ENCODE data around the gene C2. TPM values are rescaled to one million over a fixed set of nuclear protein-coding genes. Genes with fewer than 3 reads are reported as not detected.

The C2 gene
- total RNA-seq, 6 experiments from 2014 or later = 0.24 to 0.43 (median 0.43) TPM; not detected in 2

DNA sequence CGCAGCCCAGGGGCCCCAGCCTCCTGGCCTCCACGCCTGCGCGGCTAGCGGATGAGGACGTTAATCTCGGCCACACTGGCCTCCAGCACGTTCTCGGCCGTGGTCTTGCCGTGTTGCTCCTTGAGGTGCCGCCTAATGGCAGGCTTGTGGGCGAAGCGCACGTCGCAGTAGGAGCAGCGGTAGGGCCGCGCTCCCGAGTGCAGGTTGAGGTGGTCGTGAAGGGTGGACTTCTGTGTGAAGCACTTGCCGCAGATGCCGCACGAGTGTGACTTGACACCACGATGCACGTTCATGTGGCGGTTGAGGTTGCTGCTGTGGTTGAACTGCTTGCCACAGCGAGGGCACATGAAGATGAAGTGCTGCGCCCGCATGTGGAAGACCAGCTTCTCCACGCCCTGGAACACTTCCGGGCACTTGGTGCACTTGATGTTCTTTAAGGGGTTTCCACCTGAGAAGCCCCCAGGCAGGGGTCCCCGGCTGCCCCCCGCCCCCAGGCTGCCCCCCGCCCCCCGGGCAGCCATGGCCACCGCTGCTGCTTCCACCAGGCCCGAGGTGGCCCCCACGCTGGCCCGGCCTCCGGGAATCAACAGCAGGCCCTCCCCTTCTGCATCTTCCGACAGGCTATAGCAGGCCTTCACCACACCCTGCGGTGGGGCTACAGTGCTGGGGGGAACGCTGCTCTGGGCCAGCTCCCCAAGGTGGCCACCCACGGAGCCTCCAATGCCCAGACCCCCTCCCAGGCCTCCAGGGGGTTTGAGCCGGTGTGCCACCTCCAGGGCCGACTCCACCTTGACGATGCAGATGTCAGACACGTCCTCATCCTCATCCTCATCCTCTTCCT lies 27.4 kb upstream of the C2 start:
- H3K36me3 Mint-ChIP-seq (ENCODE audit: low read depth) = no peaks in the 10 kb centered on the region
- TF ChIP-seq, protein P1, sequence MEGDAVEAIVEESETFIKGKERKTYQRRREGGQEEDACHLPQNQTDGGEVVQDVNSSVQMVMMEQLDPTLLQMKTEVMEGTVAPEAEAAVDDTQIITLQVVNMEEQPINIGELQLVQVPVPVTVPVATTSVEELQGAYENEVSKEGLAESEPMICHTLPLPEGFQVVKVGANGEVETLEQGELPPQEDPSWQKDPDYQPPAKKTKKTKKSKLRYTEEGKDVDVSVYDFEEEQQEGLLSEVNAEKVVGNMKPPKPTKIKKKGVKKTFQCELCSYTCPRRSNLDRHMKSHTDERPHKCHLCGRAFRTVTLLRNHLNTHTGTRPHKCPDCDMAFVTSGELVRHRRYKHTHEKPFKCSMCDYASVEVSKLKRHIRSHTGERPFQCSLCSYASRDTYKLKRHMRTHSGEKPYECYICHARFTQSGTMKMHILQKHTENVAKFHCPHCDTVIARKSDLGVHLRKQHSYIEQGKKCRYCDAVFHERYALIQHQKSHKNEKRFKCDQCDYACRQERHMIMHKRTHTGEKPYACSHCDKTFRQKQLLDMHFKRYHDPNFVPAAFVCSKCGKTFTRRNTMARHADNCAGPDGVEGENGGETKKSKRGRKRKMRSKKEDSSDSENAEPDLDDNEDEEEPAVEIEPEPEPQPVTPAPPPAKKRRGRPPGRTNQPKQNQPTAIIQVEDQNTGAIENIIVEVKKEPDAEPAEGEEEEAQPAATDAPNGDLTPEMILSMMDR (IDR thresholded peaks at IDR 0.05) = no peak
- H3K27me3 Mint-ChIP-seq (ENCODE audit: insufficient read depth) = peaks cover 8% of the 10 kb centered on the region
- no peaks in the 10 kb centered on the region for H3K9me3 Mint-ChIP-seq
- H3K27ac Mint-ChIP-seq = no peak overlapping the region
- peak overlapping the region; percentile 45; the same call in 1 of the 2 replicates for H3K4me3 Mint-ChIP-seq
- DNase-seq = no peak
- peaks cover 40% of the 10 kb centered on the region for H3K4me1 Mint-ChIP-seq (ENCODE audit: low read depth)

GRCh38 chr6:31900917-31901414 lies 26.6 kb upstream of the C2 start:
- Mint-ChIP-seq H3K4me1 (ENCODE audit: low read depth) (peaks cover 37% of the 10 kb centered on the region), H3K36me3 (ENCODE audit: low read depth) (no peaks in the 10 kb centered on the region), H3K4me3 (peak overlapping the region; percentile 87), H3K9me3 (no peaks in the 10 kb centered on the region), H3K27ac (0 out of 2 replicates have a peak overlapping the region, but pooled peaks have one; percentile 60), H3K27me3 (ENCODE audit: insufficient read depth) (peaks cover 8% of the 10 kb centered on the region)
- TF ChIP-seq, protein P1 (IDR thresholded peaks at IDR 0.05) = no peak
- no peak for DNase-seq

DNA sequence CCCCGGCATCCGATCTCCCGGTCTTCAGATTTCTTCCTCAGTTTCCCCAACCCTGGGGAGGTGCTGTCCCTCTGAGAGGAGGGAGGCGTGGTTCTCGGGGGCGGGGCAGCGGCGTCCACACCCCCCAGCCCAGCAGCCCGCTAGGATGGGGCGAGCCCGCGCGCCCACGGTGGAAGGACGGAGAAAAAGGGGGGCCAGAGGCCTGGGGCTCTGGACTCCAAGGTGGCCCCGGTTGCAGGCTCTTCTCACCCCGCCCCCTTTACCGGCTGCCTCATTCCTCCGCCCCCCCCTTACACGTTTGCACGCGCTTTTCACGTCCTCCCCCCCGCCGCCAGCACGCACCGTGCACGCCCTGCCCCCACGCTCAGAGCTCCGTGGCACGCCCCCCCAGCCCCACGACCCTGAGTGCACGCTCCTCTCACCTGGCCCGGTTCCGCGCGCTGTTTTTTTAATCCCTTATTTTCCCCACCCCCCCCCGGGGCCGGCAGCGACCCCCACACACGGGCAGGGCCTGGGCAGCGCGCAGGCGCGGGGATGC lies 26.0 kb upstream of the C2 start:
- peaks cover 37% of the 10 kb centered on the region for H3K4me1 Mint-ChIP-seq (ENCODE audit: low read depth)
- peak; percentile 19 for DNase-seq
- H3K27me3 Mint-ChIP-seq (ENCODE audit: insufficient read depth) = peaks cover 9% of the 10 kb centered on the region
- H3K27ac Mint-ChIP-seq = peak overlapping the region; percentile 60; the same call in 1 of the 2 replicates
- H3K4me3 Mint-ChIP-seq = peak overlapping the region; percentile 87
- TF ChIP-seq, protein P1 (IDR thresholded peaks at IDR 0.05) = no peak
- no peaks in the 10 kb centered on the region for H3K36me3 Mint-ChIP-seq (ENCODE audit: low read depth)
- H3K9me3 Mint-ChIP-seq = no peaks in the 10 kb centered on the region

DNA sequence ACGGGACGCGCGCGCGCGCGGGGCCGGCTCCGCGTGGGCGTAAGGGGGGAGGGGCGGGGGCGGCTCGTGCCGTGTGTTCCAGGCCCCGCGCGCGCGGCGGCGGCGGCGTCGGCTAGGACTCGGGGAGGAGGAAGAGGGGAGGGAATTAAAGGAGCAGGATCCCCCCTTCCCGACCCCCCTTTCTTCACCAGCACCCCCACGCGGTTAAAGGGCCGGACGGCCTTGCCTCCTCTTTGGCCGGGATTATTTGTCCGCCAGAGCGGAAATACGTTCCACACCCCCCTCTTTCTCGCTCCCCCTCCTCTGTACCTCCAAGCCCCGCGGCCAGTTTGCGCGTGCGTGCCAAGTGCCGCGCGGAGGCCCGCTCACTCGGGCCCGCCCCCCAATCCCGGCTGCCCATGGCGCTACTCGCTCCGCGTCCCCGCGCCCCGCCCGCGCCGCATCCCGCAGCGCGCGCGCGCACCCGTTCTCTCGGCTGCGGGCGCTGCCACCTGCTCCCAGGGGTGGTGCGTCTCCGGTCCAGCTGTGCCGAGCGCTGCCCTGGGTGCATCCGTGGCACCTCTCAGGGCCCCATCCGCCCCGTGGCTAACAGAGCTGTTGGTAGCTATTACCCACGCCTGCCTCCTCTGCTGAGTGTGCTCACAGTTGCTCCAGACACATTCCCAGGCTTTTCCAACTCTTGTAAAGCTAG lies 25.4 kb upstream of the C2 start, which contains the start of gene ZBTB12:
TSS of gene ZBTB12 (minus strand) at position 134 of the 691 bp plus-strand sequence. CDS start 781 bp downstream, outside the sequence.
- Mint-ChIP-seq H3K27me3 (ENCODE audit: insufficient read depth) (peaks cover 9% of the 10 kb centered on the region), H3K4me3 (peak within 1 kb of the TSS; percentile 87), H3K36me3 (ENCODE audit: low read depth) (no peaks in the 10 kb centered on the region), H3K4me1 (ENCODE audit: low read depth) (peaks cover 36% of the 10 kb centered on the region), H3K27ac (peak within 1 kb of the TSS; percentile 76), H3K9me3 (no peaks in the 10 kb centered on the region)
- TF ChIP-seq, protein P1 (IDR thresholded peaks at IDR 0.05) = no peak; the same call in 1 of the 2 replicates
- peak; percentile 93 for DNase-seq

GRCh38 chr6:31903957-31904356 lies 23.6 kb upstream of the C2 start:
- H3K27ac Mint-ChIP-seq = no peak overlapping the region
- no peaks in the 10 kb centered on the region for H3K36me3 Mint-ChIP-seq (ENCODE audit: low read depth)
- peaks cover 34% of the 10 kb centered on the region for H3K4me1 Mint-ChIP-seq (ENCODE audit: low read depth)
- H3K27me3 Mint-ChIP-seq (ENCODE audit: insufficient read depth) = peaks cover 9% of the 10 kb centered on the region
- no peak overlapping the region for H3K4me3 Mint-ChIP-seq
- TF ChIP-seq, protein P1 (IDR thresholded peaks at IDR 0.05) = no peak
- no peaks in the 10 kb centered on the region for H3K9me3 Mint-ChIP-seq
- DNase-seq = no peak

Data from HFFc6 (cell line).